GM19035 (cell line): ENCODE results near the gene MEIS2.

Experiments used
- ATAC-seq: cut with Tn5 transposase; IDR thresholded peaks from one replicate; pipeline ENCODE4 v1.9.1; 2021; ENCODE audit not compliant: unreplicated experiment

The MEIS2 gene

GRCh38 chr15:37100109-37100965 is at the start of gene MEIS2:
Gene MEIS2, minus strand, starts transcription at chr15:37100549. Its CDS starts 1,083 bp downstream, at chr15:37099466.
- ATAC-seq: peak; percentile 35

DNA sequence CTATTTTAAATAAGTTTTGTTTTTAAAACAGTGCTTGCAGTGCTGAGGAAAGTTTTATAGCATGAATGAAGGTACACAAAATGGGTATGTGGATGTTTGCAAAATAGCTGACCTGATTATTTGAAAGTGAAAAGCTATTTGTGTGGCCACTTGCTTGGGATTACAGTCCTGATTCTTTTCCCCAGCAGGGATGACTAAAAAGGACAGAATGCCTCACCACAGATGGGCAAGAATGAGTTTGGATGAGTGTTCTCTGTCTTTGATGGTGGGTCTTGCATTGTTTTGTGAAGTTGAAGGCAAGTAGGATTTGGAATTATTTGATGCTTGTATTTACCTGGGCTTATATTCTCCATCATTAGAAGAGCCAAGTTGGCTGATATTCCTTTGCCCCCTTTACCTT is 48.8 kb upstream of the MEIS2 start:
- no peak for ATAC-seq

DNA sequence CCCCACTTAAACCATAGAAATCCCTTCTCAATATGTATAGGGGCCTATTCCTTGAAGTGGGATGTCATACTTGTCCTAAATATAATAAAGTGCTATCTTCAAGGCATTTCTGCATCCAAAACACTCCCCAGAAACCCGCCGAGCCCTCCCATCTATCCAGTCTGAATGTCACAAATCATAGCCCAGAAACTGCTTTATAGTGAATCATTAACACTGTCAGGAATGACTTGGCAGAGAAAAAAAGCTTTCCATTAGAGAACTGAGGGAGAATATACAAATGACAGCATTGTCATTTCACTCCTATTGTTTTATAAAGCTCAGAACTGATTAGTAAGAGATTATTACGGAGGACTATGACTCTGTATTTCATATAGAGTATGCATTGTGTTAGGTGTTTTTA is 48.4 kb upstream of the MEIS2 start:
- ATAC-seq: no peak

GRCh38 chr15:37143351-37143750 is 43.0 kb upstream of the MEIS2 start:
- ATAC-seq: no peak

- no peak for ATAC-seq
These were observed 42.0 kb upstream of the MEIS2 start for GRCh38 chr15:37142371-37142770.

- ATAC-seq: no peak
These were observed 40.2 kb upstream of the MEIS2 start for GRCh38 chr15:37140531-37141058.

- ATAC-seq: no peak
These were observed 38.4 kb upstream of the MEIS2 start for GRCh38 chr15:37138591-37139215.

DNA sequence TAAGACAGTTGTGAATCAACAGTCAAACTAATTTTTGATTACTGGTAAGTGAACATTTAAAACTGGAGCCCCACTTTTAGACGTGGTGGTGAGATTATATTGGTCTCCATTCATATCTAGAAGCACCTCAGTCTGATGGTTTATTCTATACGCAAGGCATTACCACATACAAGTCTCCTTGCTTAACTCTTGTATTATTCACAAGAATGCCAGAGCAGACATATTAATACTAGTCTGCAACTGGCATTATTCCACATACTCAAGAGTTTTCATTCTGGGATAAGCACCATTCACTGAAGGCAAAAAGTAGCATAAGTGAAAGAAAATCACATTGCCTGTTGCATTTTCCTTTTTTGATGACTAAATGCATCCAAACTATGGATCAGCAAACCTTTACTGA is 36.9 kb upstream of the MEIS2 start:
- ATAC-seq: no peak

DNA sequence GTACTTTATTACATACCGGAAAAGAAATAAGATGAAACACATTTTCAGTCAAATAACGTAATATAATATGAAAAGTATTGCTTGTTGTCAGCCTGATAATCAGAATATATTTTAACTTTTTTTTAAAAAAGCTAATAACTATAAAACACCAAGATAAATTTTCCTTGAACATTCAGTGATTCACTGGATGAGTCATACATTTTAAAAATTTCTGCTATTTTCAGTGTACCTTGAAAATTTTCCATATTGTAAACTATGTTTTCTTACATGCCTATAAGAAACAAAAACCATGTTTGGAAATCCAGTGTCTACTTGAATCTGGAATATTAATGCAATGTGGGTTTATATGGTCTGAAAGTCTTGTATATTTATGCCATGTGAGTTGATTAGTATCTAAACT is 36.3 kb upstream of the MEIS2 start:
- ATAC-seq: no peak

- peak; percentile 87 for ATAC-seq
These were observed 34.9 kb upstream of the MEIS2 start for GRCh38 chr15:37135225-37135624.

DNA sequence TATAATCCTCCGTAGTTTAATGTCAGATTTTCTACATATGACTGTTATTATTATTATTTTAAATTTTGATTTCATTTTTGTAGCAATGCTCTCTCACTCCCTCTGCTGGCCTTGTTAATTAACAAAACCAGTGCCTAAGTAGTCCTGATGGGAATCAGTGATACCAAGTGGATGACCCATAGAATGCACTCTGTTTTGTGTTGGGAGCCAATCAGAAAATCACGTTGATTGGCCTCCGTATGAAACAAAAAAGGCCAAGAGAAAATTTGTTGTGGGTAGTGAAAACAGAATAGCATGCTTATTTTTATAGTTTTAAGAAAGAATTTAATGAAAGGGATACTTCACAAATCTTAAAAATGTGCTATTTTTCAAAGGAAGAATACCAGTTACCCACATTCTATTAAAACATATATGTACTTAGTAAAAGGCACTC is 34.4 kb upstream of the MEIS2 start:
- no peak for ATAC-seq

DNA sequence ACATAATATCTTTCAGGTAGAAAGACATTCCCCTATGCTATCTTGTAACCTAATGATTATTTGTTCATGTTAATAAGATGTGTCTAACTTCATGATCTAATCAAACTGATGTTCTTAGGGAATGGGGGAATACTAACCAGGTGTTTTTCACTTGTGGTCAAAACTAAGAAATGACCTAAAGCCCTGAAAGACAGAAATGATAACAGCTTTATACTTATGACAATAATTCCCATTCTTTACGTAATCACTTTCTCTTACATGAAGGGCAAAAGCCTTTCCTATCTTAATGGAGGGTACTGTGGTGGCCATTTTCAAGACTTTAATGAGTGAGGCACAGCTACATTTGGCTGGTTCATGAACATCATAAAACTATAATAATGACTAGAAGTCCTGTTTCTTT is 33.9 kb upstream of the MEIS2 start:
- no peak for ATAC-seq

DNA sequence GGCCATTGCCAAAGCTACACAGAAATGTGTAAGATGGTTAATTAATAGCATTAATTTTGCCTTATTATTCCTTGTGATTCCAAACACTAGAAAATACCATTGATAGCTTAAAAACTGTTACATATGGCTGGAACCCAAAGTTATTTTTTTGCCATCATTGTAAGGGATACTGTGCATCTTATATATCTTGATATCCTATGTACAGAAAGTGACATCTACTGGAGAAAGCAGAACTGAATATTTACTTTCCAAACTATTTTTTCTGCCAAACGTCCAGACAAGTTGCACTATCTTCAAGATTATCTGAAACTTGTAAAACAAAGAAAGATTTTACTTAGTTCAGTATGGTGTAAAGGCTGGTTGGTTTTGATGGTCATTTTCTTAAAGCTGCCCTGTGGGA is 33.3 kb upstream of the MEIS2 start:
- no peak for ATAC-seq

DNA sequence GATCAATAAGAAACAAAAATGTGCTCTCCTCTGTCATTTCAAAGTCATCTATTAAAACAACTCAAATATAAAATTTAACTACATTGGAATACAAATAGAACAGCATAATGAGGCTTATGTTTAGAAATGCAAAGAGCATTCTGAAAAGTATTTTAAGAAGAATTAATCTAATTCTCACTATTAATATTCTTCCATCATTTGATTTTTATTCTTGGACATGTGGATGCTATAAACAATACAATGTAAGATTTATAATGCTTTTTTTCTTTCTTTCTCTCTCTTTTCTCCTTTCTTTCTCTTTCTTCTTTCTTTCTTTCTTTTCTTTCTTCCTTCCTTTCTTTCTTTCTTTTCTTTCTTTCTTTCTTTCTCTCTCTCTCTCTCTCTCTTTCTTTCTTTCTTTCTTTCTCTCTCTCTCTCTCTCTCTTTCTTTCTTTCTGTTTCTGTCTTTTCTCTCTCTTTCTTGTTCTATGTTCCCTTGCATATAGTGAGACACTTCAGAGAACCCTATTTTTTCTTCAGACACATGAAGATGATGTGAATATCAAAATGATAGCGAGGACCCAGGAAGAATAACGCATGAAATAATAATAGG is 32.6 kb upstream of the MEIS2 start:
- ATAC-seq: no peak

- ATAC-seq: no peak
These were observed 31.3 kb upstream of the MEIS2 start for GRCh38 chr15:37131621-37132020.

DNA sequence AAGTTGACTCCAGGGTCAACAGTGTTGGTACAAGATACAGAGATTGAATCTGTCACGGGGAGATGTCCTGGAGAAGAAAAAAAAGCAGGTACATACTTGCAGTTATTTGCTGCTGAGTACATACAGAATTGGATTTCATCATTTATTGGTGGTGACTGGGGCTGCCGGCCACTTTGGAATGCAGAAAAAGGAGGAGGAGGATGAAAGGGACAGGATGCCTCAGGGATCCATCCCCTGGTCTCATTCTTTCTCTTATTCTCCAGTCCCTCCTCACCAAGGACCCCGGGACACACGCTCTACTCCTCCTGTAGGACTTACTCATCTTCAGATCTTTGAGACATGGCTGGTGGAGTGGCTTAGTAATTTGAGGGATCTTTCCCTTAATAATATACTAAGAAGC is 30.0 kb upstream of the MEIS2 start:
- no peak for ATAC-seq

- ATAC-seq: no peak
These were observed 24.8 kb upstream of the MEIS2 start for GRCh38 chr15:37125143-37125542.

DNA sequence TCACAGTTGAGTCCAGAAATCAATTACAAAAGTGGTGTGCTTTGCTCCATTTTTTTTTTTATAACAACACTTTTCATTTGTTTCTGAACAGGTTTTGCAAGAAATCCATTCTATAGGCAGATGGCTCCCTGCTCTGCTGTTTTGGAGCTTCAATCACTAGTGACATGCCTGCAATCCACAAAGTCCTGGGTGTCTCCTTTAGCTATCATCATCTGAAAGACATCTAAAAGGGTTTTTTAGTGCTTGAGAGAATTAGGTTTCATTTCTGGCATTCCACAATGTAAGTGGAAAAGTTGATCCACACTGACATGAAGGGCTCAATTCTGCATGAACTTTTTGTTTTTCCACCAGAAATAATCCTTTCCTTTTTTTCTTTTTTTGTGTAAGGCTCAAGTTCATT is 24.0 kb upstream of the MEIS2 start:
- ATAC-seq: no peak

GRCh38 chr15:37122703-37123102 is 22.4 kb upstream of the MEIS2 start:
- no peak for ATAC-seq

DNA sequence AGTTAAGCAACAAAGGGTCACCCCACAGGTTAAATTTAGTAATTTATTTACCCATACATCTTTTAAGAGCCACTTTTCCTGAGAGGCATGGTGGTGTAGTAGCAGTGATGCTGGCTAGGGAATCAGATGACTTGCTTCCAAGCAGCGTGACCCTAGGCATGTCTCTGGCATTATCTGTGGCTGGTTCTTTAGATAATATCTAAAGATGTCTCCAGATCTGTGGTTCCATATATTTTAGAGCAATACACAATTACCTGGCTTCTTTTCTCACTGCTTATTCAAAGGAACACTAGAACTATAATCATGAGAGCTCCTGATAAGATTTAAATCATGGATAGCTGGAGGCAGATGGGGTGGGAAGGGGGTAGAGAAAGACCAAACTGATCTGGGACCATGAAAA is 21.1 kb upstream of the MEIS2 start:
- no peak for ATAC-seq

GRCh38 chr15:37117030-37117429 is 16.7 kb upstream of the MEIS2 start:
- ATAC-seq: no peak

- ATAC-seq: no peak
These were observed 15.2 kb upstream of the MEIS2 start for GRCh38 chr15:37115538-37115937.
